ENCODE results near the gene ITM2C. TPM values are rescaled to one million over a fixed set of nuclear protein-coding genes. Genes with fewer than 3 reads are reported as not detected.

The ITM2C gene
- total and polyA plus RNA-seq, 9 of the 15 experiments (the other 6 are each of a cell fraction or from before 2014, with no cell fraction given), result 0.49 to 58.8 (median 21.5) TPM

GRCh38 chr2:230864605-230865306 lies at the start of gene ITM2C (continued):
- TF ChIP-seq, protein P1, sequence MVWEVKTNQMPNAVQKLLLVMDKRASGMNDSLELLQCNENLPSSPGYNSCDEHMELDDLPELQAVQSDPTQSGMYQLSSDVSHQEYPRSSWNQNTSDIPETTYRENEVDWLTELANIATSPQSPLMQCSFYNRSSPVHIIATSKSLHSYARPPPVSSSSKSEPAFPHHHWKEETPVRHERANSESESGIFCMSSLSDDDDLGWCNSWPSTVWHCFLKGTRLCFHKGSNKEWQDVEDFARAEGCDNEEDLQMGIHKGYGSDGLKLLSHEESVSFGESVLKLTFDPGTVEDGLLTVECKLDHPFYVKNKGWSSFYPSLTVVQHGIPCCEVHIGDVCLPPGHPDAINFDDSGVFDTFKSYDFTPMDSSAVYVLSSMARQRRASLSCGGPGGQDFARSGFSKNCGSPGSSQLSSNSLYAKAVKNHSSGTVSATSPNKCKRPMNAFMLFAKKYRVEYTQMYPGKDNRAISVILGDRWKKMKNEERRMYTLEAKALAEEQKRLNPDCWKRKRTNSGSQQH (CRISPR knock-in tag; IDR thresholded peaks at IDR 0.05), result no peak
- no peak for TF ChIP-seq BMI1 (IDR thresholded peaks at IDR 0.05; ENCODE audit: low read length)
- TF ChIP-seq, protein P2, sequence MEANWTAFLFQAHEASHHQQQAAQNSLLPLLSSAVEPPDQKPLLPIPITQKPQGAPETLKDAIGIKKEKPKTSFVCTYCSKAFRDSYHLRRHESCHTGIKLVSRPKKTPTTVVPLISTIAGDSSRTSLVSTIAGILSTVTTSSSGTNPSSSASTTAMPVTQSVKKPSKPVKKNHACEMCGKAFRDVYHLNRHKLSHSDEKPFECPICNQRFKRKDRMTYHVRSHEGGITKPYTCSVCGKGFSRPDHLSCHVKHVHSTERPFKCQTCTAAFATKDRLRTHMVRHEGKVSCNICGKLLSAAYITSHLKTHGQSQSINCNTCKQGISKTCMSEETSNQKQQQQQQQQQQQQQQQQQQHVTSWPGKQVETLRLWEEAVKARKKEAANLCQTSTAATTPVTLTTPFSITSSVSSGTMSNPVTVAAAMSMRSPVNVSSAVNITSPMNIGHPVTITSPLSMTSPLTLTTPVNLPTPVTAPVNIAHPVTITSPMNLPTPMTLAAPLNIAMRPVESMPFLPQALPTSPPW (CRISPR knock-in tag; IDR thresholded peaks at IDR 0.05), result peak; percentile 90
- no peak for TF ChIP-seq NCOA1 (IDR thresholded peaks at IDR 0.05; ENCODE audit: low read depth)
- TF ChIP-seq CXXC5 (CRISPR knock-in tag; IDR thresholded peaks at IDR 0.05), result peak; percentile 60
- TF ChIP-seq MEF2A (IDR thresholded peaks at IDR 0.05; ENCODE audit: control insufficient read depth, low read depth, low read length), result no peak
- TF ChIP-seq, protein P3, sequence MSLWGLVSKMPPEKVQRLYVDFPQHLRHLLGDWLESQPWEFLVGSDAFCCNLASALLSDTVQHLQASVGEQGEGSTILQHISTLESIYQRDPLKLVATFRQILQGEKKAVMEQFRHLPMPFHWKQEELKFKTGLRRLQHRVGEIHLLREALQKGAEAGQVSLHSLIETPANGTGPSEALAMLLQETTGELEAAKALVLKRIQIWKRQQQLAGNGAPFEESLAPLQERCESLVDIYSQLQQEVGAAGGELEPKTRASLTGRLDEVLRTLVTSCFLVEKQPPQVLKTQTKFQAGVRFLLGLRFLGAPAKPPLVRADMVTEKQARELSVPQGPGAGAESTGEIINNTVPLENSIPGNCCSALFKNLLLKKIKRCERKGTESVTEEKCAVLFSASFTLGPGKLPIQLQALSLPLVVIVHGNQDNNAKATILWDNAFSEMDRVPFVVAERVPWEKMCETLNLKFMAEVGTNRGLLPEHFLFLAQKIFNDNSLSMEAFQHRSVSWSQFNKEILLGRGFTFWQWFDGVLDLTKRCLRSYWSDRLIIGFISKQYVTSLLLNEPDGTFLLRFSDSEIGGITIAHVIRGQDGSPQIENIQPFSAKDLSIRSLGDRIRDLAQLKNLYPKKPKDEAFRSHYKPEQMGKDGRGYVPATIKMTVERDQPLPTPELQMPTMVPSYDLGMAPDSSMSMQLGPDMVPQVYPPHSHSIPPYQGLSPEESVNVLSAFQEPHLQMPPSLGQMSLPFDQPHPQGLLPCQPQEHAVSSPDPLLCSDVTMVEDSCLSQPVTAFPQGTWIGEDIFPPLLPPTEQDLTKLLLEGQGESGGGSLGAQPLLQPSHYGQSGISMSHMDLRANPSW (CRISPR knock-in tag; IDR thresholded peaks at IDR 0.05), result no peak
- TF ChIP-seq SMAD3 (CRISPR knock-in tag; conservative IDR thresholded peaks at IDR 0.05), result no peak
- TF ChIP-seq HNRNPH1 (optimal IDR thresholded peaks at IDR 0.05; ENCODE audit: low read depth, low read length), result no peak
- TF ChIP-seq ZNF584 (CRISPR knock-in tag; IDR thresholded peaks at IDR 0.05; ENCODE audit: low read depth), result no peak
- 0 out of 2 replicates have a peak, but pooled peaks have one; percentile 41 for TF ChIP-seq TOE1 (IDR thresholded peaks at IDR 0.05; ENCODE audit: borderline replicate concordance)
- no peak for TF ChIP-seq TOE1 (CRISPR knock-in tag; IDR thresholded peaks at IDR 0.05; ENCODE audit: borderline replicate concordance, low read depth)
- TF ChIP-seq SOX6 (IDR thresholded peaks at IDR 0.05), result no peak
- TF ChIP-seq EHMT2 (IDR thresholded peaks at IDR 0.05), result peak; percentile 34; the same call in 1 of the 2 replicates
- no peak for TF ChIP-seq DNMT1 (IDR thresholded peaks at IDR 0.05)
- TF ChIP-seq GTF2E2 (tag; IDR thresholded peaks at IDR 0.05), result no peak
- TF ChIP-seq ZNF77 (CRISPR knock-in tag; IDR thresholded peaks at IDR 0.05), result no peak
- TF ChIP-seq, protein P4, sequence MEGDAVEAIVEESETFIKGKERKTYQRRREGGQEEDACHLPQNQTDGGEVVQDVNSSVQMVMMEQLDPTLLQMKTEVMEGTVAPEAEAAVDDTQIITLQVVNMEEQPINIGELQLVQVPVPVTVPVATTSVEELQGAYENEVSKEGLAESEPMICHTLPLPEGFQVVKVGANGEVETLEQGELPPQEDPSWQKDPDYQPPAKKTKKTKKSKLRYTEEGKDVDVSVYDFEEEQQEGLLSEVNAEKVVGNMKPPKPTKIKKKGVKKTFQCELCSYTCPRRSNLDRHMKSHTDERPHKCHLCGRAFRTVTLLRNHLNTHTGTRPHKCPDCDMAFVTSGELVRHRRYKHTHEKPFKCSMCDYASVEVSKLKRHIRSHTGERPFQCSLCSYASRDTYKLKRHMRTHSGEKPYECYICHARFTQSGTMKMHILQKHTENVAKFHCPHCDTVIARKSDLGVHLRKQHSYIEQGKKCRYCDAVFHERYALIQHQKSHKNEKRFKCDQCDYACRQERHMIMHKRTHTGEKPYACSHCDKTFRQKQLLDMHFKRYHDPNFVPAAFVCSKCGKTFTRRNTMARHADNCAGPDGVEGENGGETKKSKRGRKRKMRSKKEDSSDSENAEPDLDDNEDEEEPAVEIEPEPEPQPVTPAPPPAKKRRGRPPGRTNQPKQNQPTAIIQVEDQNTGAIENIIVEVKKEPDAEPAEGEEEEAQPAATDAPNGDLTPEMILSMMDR (IDR thresholded peaks at IDR 0.05 in 2 of 3, conservative IDR thresholded peaks at IDR 0.05 in 1 of 3; ENCODE audit: insufficient read depth in 2 of 3, low read depth in 1 of 3, low read length in 3 of 3), result peak; percentile 45 to 60 (median 52); a peak in 5 of 6 replicates
- no peak for TF ChIP-seq ESRRB (CRISPR knock-in tag; IDR thresholded peaks at IDR 0.05; ENCODE audit: borderline replicate concordance)
- TF ChIP-seq MAFK (IDR thresholded peaks at IDR 0.05; ENCODE audit: low read length), result no peak
- TF ChIP-seq RBFOX2 (IDR thresholded peaks at IDR 0.05; ENCODE audit: low read depth, low read length), result peak; percentile 76
